IgD-negative memory B cell (primary cell): ENCODE data around the gene LMBRD1. TPM values are rescaled to one million over a fixed set of nuclear protein-coding genes. Genes with fewer than 3 reads are reported as not detected.
"Not testable (repeated sequence)": the region's sequence is repeated elsewhere in the genome, so short reads cannot be mapped to it uniquely, and the experiment has no call there.

Experiments
- H3K27ac Mint-ChIP-seq, 3 donors: one replicate each; pipeline ENCODE4 v1.8.0; 2020 to 2022; ENCODE audit warnings: mild to moderate bottlenecking in 3 of 3, mixed read lengths in 3 of 3, moderate library complexity in 1 of 3
- H3K27me3 Mint-ChIP-seq: one replicate; pipeline ENCODE4 v1.8.0; 2021; ENCODE audit warnings: mixed read lengths
- H3K36me3 Mint-ChIP-seq: one replicate; pipeline ENCODE4 v1.8.0; 2020; ENCODE audit warnings: mild to moderate bottlenecking, mixed read lengths
- H3K4me1 Mint-ChIP-seq, 3 donors: one replicate each; pipeline ENCODE4 v1.8.0; 2020 to 2022; ENCODE audit warnings: mixed read lengths in 3 of 3, mild to moderate bottlenecking in 1 of 3
- H3K4me3 Mint-ChIP-seq, 4 donors: one replicate each; pipeline ENCODE4 v1.8.0; 2020 to 2022; ENCODE audit warnings: mild to moderate bottlenecking in 4 of 4, mixed read lengths in 4 of 4, moderate library complexity in 3 of 4
- H3K9me3 Mint-ChIP-seq, 3 donors: one replicate each; pipeline ENCODE4 v1.8.0; 2020 to 2021; ENCODE audit warnings: mixed read lengths in 3 of 3, mild to moderate bottlenecking in 1 of 3
- polyA plus RNA-seq: library from polyadenylated mRNA; unstranded; fragments of 300-500 nt; fragmentation: Illumina TruSeq; gene quantifications from one replicate; pipeline ENCODE4 v1.2.3, GENCODE V29; 2021

The LMBRD1 gene
- 78.1 TPM for polyA plus RNA-seq

DNA sequence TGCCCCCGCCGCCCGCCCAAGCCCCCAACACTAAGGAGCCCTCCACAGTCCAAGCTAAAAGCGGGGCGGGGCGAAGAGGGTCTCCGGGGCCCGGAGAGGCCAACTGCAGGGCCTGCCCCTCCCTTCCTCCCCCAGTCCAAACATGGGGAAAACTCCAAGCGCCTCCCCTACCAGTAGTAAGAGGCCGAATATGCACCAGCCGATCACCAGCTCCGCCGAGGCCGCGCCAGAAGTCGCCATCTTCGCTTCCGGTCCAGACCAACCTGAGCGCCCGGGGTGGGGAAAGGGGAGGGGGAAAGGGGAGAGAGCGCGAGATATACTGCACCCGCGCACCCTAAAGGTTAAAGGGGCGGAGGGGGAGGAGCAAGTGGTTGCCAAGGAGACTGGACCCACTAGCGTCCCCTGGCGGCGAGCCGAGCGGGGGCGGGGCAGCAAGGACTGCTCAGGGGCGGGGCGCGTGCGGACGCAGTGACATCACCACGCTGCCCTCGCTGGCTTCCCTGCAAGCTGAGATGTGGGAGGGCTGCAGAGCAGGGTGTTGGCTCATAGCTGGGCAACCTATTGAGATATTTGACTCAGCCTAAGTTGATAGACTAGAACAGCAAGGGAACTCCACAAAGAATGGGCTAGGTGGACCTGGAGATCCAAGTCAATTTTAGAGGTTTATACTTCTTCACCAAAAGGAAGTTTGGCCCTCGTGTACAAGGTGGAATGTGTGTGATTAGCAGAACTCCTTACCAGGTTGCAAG, at the start of gene LMBRD1:
TSS of gene LMBRD1 (minus strand) at position 369 of the 749 bp plus-strand sequence. CDS start at position 240, 129 bp downstream.
- no peaks in the 10 kb centered on the region for H3K27me3 Mint-ChIP-seq
- no peaks in the 10 kb centered on the region for H3K9me3 Mint-ChIP-seq
- H3K4me3 Mint-ChIP-seq = peak within 1 kb of the TSS; percentile 94 to 99 (median 96)
- H3K36me3 Mint-ChIP-seq = peaks cover 4% of the 10 kb centered on the region
- H3K27ac Mint-ChIP-seq = peak within 1 kb of the TSS; percentile 94 to 99 (median 94)
- H3K4me1 Mint-ChIP-seq = peaks cover 25 to 41% (median 32%) of the 10 kb centered on the region in 3 donors

DNA sequence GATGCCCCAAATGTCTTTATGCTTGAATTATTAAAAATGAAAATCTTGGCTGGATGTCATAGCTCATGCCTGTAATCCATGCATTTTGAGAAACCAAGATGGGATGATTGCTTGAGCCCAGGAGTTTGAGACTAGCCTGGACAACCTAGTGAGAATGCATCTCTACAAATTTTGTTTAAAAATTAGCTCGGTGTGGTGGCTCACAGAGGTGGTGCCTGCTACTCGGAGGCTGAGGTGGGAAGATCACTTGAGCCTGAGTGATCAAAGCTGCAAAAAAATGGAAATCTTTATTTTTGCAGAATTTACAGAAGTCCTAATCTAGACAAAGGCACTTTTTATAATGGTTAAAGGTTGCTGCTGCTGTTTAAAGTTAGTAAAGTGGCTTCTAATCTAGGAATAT, 49.5 kb upstream of the LMBRD1 start:
- no peak overlapping the region for H3K4me3 Mint-ChIP-seq
- peaks cover 6 to 20% (median 12%) of the 10 kb centered on the region in 3 donors for H3K4me1 Mint-ChIP-seq
- H3K27ac Mint-ChIP-seq = no peak overlapping the region
- no peaks in the 10 kb centered on the region for H3K36me3 Mint-ChIP-seq
- H3K27me3 Mint-ChIP-seq = no peaks in the 10 kb centered on the region
- no peaks in the 10 kb centered on the region for H3K9me3 Mint-ChIP-seq

DNA sequence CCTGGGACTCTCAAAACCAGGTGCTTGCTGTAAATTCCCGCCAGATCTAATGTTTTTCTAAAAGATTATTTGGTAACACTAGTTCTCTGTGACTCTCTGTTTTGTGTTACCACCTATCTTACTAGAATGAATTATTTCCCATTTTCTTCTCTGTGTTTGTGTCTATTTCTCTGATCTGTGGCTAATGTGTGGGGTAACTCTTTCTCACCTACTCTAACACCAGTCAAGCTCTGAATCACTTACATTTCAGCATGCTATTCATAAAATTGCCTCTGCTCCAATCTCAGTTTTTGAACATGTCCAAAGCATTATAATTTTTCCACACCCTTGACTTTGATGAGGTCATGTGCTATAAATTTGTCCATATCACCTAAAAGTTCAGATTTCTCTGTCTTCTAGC, 46.4 kb upstream of the LMBRD1 start:
- no peak overlapping the region for H3K4me3 Mint-ChIP-seq

DNA sequence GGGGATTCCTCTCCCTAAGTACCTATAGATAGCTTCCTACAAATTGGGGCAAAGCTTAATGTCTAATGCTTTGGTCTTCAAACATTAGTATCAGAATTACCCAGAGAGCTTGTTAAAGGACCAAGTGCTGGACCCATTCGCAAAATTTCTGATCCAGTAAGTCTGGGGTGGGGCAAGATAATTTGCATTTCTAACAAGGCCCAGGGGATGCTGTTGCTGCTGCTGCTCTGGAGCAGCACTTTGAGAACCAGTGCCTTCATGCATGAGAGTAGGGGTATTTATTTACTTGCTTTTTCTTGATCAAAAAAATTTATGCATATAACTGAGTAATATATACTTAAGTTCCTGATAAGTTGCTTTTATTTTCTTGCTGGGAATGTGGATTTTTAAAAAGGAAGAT, 45.1 kb upstream of the LMBRD1 start:
- Mint-ChIP-seq H3K4me3 (peak overlapping the region in 1 of 4 donors; percentile 21), H3K9me3 (no peaks in the 10 kb centered on the region), H3K36me3 (no peaks in the 10 kb centered on the region), H3K27me3 (no peaks in the 10 kb centered on the region), H3K4me1 (peaks cover 9 to 46% (median 19%) of the 10 kb centered on the region in 3 donors), H3K27ac (no peak overlapping the region)

More for the DNA sequence above, 46.4 kb upstream of the LMBRD1 start:
- peak overlapping the region in 1 of 3 donors; percentile 4 for H3K27ac Mint-ChIP-seq
- H3K36me3 Mint-ChIP-seq = no peaks in the 10 kb centered on the region
- H3K9me3 Mint-ChIP-seq = no peaks in the 10 kb centered on the region
- no peaks in the 10 kb centered on the region for H3K27me3 Mint-ChIP-seq
- peaks cover 9 to 35% (median 12%) of the 10 kb centered on the region in 3 donors for H3K4me1 Mint-ChIP-seq

DNA sequence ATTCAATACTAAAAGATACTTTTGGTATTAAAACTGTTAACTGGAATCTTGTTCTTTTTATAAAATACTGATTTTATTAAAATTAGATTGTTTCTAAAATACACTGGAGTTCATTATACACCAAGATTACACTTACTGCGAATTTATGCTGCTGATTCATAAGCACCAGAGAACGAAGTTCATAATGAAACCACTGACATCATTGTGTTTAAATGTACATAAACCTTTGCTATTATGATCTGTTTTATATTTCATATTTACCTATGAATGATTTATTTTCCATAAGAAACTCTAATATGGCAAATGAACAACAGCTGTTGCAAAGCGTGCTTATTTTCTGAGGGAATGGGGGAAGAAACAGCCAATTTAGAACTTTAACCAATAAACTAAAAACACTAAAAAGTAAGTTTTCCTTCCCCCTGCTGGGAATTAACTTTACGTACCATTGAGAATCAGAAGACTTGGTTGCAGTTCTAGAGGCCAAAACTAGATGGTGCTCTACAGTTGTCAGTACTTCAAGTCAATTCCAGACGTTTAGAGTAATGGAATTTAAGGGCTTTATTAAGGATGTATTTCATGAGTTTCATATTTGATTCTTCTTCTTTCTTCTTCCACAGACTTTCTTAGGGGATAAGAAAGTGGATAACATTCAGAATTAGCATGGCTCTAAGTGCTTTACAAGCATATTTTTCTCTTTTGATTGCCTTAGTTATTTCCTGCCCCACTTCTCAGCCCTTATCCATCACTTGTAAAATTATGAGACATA, 38.8 kb upstream of the LMBRD1 start:
- Mint-ChIP-seq H3K4me1 (peaks cover 10 to 32% (median 15%) of the 10 kb centered on the region in 3 donors), H3K27ac (no peak overlapping the region), H3K9me3 (no peaks in the 10 kb centered on the region), H3K27me3 (no peaks in the 10 kb centered on the region), H3K36me3 (no peaks in the 10 kb centered on the region), H3K4me3 (no peak overlapping the region)

DNA sequence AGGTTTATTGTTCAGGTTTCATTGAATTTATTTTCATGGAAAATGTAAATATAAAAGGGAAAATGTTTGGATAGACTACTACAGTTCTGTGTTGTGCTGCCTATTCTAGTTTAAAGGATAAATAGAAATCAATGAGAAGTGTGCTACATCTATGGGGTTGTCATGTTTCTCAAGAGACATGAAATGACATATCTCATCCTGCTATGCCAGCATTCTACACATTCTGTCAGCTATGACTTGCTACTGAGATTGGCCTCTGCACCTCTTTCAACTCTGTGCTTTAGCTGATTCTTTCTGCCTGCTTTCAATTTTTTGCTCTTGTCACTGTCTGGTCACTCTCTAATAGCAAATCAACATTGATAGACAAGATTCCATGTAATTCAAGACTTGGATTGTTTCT, 35.7 kb upstream of the LMBRD1 start:
- H3K27ac Mint-ChIP-seq = no peak overlapping the region
- no peaks in the 10 kb centered on the region for H3K27me3 Mint-ChIP-seq
- no peak overlapping the region for H3K4me3 Mint-ChIP-seq

DNA sequence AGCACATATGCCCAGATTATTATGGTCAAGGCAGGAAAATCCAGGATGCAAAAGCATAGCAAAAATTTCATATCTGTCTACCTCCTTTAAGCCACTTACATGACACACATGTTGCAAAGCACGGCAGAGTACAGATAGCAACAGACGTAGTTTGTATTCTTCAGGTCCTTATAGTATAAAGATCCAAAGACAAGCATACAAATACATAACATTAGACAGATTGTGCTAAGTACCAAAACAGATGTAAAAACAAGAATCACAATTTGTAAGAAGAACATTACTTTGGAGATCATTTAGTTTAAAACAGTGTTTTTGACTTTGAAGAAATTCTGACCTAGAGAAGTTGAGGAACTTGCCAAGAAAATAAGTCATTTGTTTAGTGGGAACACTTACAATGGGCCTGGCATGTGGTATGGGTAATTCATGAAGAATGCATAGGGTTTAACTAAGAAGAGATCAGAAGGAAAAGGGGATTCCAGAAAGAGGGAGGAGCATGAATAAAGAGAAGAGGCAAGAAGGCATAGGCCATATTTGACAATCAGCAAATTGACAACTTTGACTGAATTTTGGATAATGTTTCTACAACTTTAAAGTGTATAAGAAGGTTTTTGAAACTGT, 30.6 kb upstream of the LMBRD1 start:
- Mint-ChIP-seq H3K4me3 (no peak overlapping the region), H3K27me3 (no peaks in the 10 kb centered on the region), H3K27ac (no peak overlapping the region), H3K36me3 (peaks cover 5% of the 10 kb centered on the region), H3K9me3 (no peaks in the 10 kb centered on the region), H3K4me1 (peaks cover 0 to 3% (median 0%) of the 10 kb centered on the region in 3 donors)

More for the DNA sequence above, 35.7 kb upstream of the LMBRD1 start:
- peaks cover 3% of the 10 kb centered on the region for H3K36me3 Mint-ChIP-seq
- H3K9me3 Mint-ChIP-seq = no peaks in the 10 kb centered on the region
- H3K4me1 Mint-ChIP-seq = peaks cover 10 to 19% (median 12%) of the 10 kb centered on the region in 3 donors

DNA sequence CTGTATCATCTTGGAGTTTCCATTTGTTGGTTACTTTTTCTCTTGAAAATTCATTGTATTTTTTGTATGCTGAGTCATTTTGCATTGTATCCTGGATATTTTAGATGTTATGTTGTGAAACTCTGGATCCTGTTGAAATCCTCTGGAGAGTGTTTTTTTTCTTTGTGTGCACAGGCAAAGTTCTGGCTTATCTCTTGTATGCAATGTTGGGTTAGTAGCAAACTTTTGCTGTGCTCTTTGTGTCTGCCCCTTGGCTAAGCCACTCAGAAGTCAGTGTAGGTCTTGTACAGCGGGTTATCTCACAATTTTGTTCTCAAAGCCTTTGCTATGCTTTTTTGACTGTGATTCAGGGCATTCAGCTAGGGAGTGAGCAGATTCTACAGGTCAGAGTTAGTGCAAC, 29.1 kb upstream of the LMBRD1 start:
- Mint-ChIP-seq H3K9me3 (no peaks in the 10 kb centered on the region), H3K36me3 (peaks cover 5% of the 10 kb centered on the region), H3K4me1 (peaks cover 0 to 3% (median 0%) of the 10 kb centered on the region in 3 donors), H3K27ac (no peak overlapping the region), H3K27me3 (no peaks in the 10 kb centered on the region), H3K4me3 (no peak overlapping the region)

DNA sequence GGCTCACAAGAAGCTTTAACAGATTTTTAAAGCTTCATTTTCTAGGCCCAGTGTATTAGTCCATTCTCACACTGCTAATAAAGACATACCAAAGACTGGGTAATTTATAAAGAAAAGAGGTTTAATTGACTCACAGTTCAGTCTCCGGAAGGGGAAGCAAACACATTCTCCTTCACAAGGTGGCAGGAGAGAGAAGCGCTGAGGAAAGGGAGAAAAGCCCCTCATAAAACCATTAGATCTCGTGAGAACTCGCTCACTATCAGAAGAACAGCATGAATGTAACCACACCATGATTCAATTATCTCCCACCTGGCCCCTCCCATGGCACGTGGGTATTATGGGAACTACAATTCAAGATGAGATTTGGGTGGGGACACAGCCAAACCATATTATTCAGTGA, 27.5 kb upstream of the LMBRD1 start:
- H3K4me3 Mint-ChIP-seq, H3K27me3 Mint-ChIP-seq, H3K36me3 Mint-ChIP-seq, H3K4me1 Mint-ChIP-seq, H3K9me3 Mint-ChIP-seq: not testable (repeated sequence)
- peak overlapping the region in 1 of 3 donors; percentile 31 for H3K27ac Mint-ChIP-seq

DNA sequence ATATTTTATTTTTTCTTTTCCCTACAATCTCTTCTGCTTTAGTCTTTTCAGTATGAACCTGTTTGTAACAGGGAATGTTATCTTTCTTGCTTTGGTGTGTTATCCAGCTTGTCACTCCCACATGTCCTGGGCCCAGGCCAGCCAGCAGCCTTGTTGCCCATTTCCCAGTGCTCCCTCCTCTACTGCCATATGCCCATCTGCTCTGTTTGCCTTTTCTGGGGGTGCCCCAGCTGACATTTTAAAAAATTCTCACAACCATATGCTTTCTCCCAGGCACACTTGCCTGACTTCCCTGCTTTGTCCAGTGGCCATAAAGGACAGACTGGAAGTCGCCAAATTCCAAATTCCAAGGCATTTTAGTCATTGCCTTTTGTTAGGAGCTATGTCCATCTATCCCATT, 23.6 kb upstream of the LMBRD1 start:
- H3K4me3 Mint-ChIP-seq = no peak overlapping the region
- peaks cover 12 to 17% (median 15%) of the 10 kb centered on the region in 3 donors for H3K4me1 Mint-ChIP-seq
- H3K36me3 Mint-ChIP-seq = no peaks in the 10 kb centered on the region
- no peaks in the 10 kb centered on the region for H3K9me3 Mint-ChIP-seq
- no peak overlapping the region for H3K27ac Mint-ChIP-seq
- H3K27me3 Mint-ChIP-seq = no peaks in the 10 kb centered on the region

DNA sequence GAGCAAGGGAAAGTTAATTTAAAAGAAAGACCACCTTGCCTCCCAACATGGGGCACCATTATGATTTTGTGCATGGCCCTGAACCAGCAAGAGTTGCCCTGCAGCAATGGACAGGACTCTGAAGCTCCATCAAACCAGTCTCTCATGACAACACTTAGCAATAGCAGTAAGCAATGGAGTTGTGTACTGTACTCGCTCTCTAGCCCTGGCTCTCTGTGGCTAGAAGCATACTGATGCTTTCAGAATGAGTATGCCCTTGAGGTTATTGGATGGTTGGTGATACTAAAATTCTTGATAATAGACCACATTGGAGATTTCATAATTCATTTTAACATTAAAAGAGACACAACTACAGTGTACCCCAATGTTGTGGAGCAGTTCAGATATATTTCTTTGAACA, 23.2 kb upstream of the LMBRD1 start:
- no peaks in the 10 kb centered on the region for H3K36me3 Mint-ChIP-seq
- no peaks in the 10 kb centered on the region for H3K9me3 Mint-ChIP-seq
- H3K27ac Mint-ChIP-seq = no peak overlapping the region

DNA sequence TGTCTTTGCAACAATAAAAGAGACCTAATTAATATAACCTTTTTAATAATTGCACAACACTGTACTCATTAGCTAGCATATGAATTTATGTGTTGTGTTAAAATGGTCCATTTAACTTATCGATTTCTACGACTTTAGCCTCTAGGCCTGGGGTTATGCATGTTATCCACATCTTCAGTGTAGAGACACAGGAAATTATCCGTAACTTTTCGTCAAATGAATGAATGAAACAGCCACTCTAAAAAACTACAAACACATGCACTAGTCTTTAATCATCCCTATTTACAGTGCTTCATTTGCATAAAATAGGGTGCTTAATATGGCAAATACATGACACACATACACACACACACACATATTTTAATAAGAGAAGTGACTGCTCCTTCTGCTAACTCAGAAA, 22.3 kb upstream of the LMBRD1 start:
- H3K4me1 Mint-ChIP-seq = peaks cover 20 to 29% (median 24%) of the 10 kb centered on the region in 3 donors
- H3K4me3 Mint-ChIP-seq = no peak overlapping the region
- H3K36me3 Mint-ChIP-seq = no peaks in the 10 kb centered on the region
- peak overlapping the region in 1 of 3 donors; percentile 65 for H3K27ac Mint-ChIP-seq
- H3K27me3 Mint-ChIP-seq = no peaks in the 10 kb centered on the region
- no peaks in the 10 kb centered on the region for H3K9me3 Mint-ChIP-seq

More for the DNA sequence above, 23.2 kb upstream of the LMBRD1 start:
- H3K4me3 Mint-ChIP-seq = no peak overlapping the region
- H3K4me1 Mint-ChIP-seq = peaks cover 17 to 21% (median 19%) of the 10 kb centered on the region in 3 donors
- no peaks in the 10 kb centered on the region for H3K27me3 Mint-ChIP-seq

DNA sequence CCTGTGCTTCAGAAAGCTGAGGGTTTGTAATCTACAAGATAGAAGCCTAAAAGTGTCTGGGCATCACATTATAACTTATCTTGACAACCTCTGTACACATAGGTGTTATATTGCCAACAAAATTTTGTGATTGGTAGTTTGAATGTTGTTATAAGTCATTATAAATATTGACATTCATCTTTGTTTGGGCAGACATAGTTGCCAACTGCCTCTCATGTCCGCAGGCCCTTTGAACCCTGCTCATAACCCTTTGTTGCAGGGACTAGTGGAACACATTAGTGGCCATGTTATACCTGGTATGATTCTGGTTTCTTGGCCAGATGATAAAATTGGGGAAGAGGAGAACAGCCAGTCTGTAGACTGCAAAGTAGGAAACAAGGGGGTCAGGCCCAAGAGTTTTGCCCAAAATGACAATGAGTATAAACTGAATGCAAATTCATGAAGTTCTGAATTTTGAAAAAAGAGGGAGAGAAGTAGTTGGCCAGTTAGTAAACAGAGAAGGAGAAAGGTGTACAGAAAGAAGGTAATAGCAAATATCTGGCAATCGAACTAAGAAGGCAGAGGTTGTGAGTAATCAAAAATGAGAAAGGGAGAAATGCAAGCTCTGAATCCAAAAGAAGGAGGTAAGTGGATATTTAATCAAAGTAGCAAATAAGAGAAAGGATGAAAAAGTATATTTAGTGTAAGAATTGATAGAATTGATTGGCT, 21.6 kb upstream of the LMBRD1 start:
- peaks cover 25 to 35% (median 31%) of the 10 kb centered on the region in 3 donors for H3K4me1 Mint-ChIP-seq
- H3K27ac Mint-ChIP-seq = no peak overlapping the region
- H3K4me3 Mint-ChIP-seq = no peak overlapping the region
- H3K36me3 Mint-ChIP-seq = no peaks in the 10 kb centered on the region
- no peaks in the 10 kb centered on the region for H3K27me3 Mint-ChIP-seq
- H3K9me3 Mint-ChIP-seq = no peaks in the 10 kb centered on the region

DNA sequence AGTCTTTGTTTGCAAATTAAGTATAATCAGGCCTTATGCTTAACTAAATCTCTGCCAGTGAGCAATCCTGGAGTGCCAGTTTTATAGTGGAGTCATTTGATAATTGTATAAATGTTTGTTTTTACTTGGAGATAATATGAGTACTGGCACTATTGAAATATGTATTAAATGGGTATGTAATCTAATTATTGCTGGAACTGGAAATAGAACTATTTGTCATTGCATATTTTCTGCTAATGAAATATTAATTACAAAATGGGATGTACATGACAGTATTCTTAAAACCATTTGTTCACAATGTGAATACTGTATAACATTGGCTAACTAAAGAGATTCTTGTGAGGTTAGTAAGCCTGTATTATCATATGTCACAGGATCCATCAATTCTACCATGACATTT, 20.5 kb upstream of the LMBRD1 start:
- H3K9me3 Mint-ChIP-seq = no peaks in the 10 kb centered on the region
- no peak overlapping the region for H3K4me3 Mint-ChIP-seq
- no peak overlapping the region for H3K27ac Mint-ChIP-seq
- peaks cover 33 to 45% (median 39%) of the 10 kb centered on the region in 3 donors for H3K4me1 Mint-ChIP-seq
- peaks cover 2% of the 10 kb centered on the region for H3K36me3 Mint-ChIP-seq
- H3K27me3 Mint-ChIP-seq = peaks cover 2% of the 10 kb centered on the region
